SK-N-SH treated with all-trans-retinoic acid at 6 μM for 48 hours (cell line): Measurements from ENCODE around the gene DUSP18.

ENCODE experiments used
- ARNTL ChIP-seq: fragments of 450-650 bp; formaldehyde crosslinking; IDR thresholded peaks from 2 replicates; pipeline ENCODE4 v1.5.0; 2020; ENCODE audit warnings: low read depth, mild to moderate bottlenecking, moderate library complexity, borderline replicate concordance
- CREB5 ChIP-seq: fragments of 250-450 bp; sonication (Bioruptor Pico); IDR thresholded peaks from 2 replicates; pipeline ENCODE4 v1.5.1; 2020; ENCODE audit warnings: low read depth, mild to moderate bottlenecking, moderate library complexity
- CSDC2 ChIP-seq: fragments of 250-450 bp; sonication (Bioruptor Pico); IDR thresholded peaks from 2 replicates; pipeline ENCODE4 v1.5.0; 2020; ENCODE audit warnings: mild to moderate bottlenecking, moderate library complexity
- PATZ1 ChIP-seq: fragments of 250-450 bp; sonication (Bioruptor Pico); IDR thresholded peaks from 2 replicates; pipeline ENCODE4 v1.8.0; 2020; ENCODE audit warnings: mild to moderate bottlenecking, moderate library complexity, borderline replicate concordance
- PPARA ChIP-seq: fragments of 250-450 bp; sonication (Bioruptor Pico); IDR thresholded peaks from 2 replicates; pipeline ENCODE4 v1.5.0; 2020; ENCODE audit warnings: mild to moderate bottlenecking, borderline replicate concordance
- RARB ChIP-seq: fragments of 250-450 bp; sonication (Bioruptor Pico); IDR thresholded peaks from 2 replicates; pipeline ENCODE4 v1.8.0; 2021; ENCODE audit warnings: mild to moderate bottlenecking, moderate library complexity
- SNAI2 ChIP-seq: fragments of 250-450 bp; sonication (Bioruptor Pico); IDR thresholded peaks from 2 replicates; pipeline ENCODE4 v1.5.0; 2020; ENCODE audit warnings: mild to moderate bottlenecking, moderate library complexity
- TCF4 ChIP-seq: fragments of 250-450 bp; sonication (Bioruptor Pico); IDR thresholded peaks from 2 replicates; pipeline ENCODE4 v1.8.0; 2021; ENCODE audit warnings: mild to moderate bottlenecking, moderate library complexity, borderline replicate concordance
- ZC3H10 ChIP-seq: fragments of 250-450 bp; sonication (Bioruptor Pico); IDR thresholded peaks from 2 replicates; pipeline ENCODE4 v1.5.1; 2021; ENCODE audit warnings: mild to moderate bottlenecking, moderate library complexity
- ZFP3 ChIP-seq: fragments of 250-450 bp; sonication (Bioruptor Pico); IDR thresholded peaks from 2 replicates; pipeline ENCODE4 v1.5.0; 2020; ENCODE audit warnings: mild to moderate bottlenecking, moderate library complexity
- ZFP30 ChIP-seq: fragments of 450-650 bp; formaldehyde crosslinking; IDR thresholded peaks from 2 replicates; pipeline ENCODE4 v1.5.0; 2022; ENCODE audit warnings: mild to moderate bottlenecking, moderate library complexity
- ZNF70 ChIP-seq: fragments of 450-650 bp; formaldehyde crosslinking; IDR thresholded peaks from 2 replicates; pipeline ENCODE4 v1.5.0; 2020; ENCODE audit warnings: mild to moderate bottlenecking, moderate library complexity

- TF ChIP-seq CSDC2 (CRISPR knock-in tag) (no peak), SNAI2 (no peak), ZFP30 (CRISPR knock-in tag) (no peak), CREB5 (CRISPR knock-in tag) (no peak), ZFP3 (CRISPR knock-in tag) (no peak), TCF4 (CRISPR knock-in tag) (no peak), ARNTL (CRISPR knock-in tag) (no peak), PPARA (CRISPR knock-in tag) (no peak), RARB (CRISPR knock-in tag) (no peak), PATZ1 (CRISPR knock-in tag) (no peak), ZC3H10 (CRISPR knock-in tag) (no peak), ZNF70 (CRISPR knock-in tag) (no peak)
Measured at GRCh38 chr22:30668386-30668710, 673 bp upstream of the DUSP18 start.
